ENCODE measurements around the gene LAGE3.

DNA sequence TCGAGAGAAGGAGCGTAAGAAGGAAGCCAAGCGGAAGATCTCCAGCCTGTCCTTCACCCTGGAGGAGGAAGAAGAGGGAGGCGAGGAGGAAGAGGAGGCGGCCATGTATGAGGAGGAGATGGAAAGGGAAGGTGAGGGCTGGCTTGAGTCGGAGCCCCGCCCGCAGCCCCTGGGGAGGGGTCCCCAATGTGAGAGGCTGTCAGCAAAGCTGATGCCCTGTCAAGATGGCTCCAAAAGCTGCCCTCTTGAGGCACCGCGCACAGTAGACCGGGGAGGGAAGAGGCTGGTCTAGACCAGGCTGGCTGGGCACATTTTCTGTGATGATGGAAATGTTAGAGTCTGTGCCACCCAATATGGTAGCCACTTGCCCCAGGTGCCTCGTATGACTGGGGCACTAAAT lies 32.7 kb downstream of the LAGE3 start:
- TF ChIP-seq, protein P1, sequence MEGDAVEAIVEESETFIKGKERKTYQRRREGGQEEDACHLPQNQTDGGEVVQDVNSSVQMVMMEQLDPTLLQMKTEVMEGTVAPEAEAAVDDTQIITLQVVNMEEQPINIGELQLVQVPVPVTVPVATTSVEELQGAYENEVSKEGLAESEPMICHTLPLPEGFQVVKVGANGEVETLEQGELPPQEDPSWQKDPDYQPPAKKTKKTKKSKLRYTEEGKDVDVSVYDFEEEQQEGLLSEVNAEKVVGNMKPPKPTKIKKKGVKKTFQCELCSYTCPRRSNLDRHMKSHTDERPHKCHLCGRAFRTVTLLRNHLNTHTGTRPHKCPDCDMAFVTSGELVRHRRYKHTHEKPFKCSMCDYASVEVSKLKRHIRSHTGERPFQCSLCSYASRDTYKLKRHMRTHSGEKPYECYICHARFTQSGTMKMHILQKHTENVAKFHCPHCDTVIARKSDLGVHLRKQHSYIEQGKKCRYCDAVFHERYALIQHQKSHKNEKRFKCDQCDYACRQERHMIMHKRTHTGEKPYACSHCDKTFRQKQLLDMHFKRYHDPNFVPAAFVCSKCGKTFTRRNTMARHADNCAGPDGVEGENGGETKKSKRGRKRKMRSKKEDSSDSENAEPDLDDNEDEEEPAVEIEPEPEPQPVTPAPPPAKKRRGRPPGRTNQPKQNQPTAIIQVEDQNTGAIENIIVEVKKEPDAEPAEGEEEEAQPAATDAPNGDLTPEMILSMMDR (IDR thresholded peaks at IDR 0.05), result no peak
- TF ChIP-seq POLR2A (IDR thresholded peaks at IDR 0.05) (no peak), EP300 (IDR thresholded peaks at IDR 0.05) (no peak)

Measured in ovary (tissue), 3 donors.